Astrocyte of the spinal cord (primary cell): ENCODE results near the gene RHOT2.
"Not testable (repeated sequence)": the region's sequence is repeated elsewhere in the genome, so short reads cannot be mapped to it uniquely, and the experiment has no call there.

ENCODE experiments used
- DNase-seq: peaks from one replicate; pipeline ENCODE4 v3.0.0; 2011; ENCODE audit warnings: low read depth, low spot score
- H3K4me3 ChIP-seq: 2 replicates; pipeline ENCODE4 v1.5.1; 2011; ENCODE audit warnings: low read depth, mild to moderate bottlenecking, low read length, moderate library complexity
- in situ Hi-C: cut with HindIII; loops from 2 replicates; pipeline ENCODE4 v1.10.0; 2017; ENCODE audit warnings: low sequenced_read_pairs
- TF ChIP-seq, protein P1 (sequence below): IDR thresholded peaks from 2 replicates; pipeline ENCODE4 v1.5.1; 2012; ENCODE audit warnings: low read depth, mild to moderate bottlenecking, low read length, inconsistent platforms

The RHOT2 gene

DNA sequence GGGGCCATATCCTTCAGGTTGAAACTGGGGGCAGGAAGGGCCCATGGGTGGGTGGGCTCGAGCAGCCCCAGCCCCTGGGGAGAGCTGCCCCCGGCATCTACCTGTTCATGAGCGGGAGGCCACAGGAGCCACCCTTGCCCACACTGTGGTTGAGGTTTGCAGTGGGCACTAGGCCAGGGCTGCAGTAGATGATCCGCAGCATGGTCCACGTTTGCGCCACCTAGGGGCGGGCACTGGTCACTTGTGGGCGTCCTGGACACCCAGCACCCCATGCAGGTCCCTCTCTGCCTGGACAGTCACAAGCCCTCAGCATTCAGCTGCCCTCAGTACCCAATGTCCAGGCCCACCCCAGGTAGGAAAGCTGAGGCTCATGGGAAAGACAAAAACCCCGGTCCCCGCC lies 18.0 kb downstream of the RHOT2 start:
- H3K4me3 ChIP-seq: no peak overlapping the region
- in situ Hi-C loops: no loop called here
- DNase-seq: peak; percentile 36
- TF ChIP-seq, protein P1, sequence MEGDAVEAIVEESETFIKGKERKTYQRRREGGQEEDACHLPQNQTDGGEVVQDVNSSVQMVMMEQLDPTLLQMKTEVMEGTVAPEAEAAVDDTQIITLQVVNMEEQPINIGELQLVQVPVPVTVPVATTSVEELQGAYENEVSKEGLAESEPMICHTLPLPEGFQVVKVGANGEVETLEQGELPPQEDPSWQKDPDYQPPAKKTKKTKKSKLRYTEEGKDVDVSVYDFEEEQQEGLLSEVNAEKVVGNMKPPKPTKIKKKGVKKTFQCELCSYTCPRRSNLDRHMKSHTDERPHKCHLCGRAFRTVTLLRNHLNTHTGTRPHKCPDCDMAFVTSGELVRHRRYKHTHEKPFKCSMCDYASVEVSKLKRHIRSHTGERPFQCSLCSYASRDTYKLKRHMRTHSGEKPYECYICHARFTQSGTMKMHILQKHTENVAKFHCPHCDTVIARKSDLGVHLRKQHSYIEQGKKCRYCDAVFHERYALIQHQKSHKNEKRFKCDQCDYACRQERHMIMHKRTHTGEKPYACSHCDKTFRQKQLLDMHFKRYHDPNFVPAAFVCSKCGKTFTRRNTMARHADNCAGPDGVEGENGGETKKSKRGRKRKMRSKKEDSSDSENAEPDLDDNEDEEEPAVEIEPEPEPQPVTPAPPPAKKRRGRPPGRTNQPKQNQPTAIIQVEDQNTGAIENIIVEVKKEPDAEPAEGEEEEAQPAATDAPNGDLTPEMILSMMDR: peak; percentile 57

DNA sequence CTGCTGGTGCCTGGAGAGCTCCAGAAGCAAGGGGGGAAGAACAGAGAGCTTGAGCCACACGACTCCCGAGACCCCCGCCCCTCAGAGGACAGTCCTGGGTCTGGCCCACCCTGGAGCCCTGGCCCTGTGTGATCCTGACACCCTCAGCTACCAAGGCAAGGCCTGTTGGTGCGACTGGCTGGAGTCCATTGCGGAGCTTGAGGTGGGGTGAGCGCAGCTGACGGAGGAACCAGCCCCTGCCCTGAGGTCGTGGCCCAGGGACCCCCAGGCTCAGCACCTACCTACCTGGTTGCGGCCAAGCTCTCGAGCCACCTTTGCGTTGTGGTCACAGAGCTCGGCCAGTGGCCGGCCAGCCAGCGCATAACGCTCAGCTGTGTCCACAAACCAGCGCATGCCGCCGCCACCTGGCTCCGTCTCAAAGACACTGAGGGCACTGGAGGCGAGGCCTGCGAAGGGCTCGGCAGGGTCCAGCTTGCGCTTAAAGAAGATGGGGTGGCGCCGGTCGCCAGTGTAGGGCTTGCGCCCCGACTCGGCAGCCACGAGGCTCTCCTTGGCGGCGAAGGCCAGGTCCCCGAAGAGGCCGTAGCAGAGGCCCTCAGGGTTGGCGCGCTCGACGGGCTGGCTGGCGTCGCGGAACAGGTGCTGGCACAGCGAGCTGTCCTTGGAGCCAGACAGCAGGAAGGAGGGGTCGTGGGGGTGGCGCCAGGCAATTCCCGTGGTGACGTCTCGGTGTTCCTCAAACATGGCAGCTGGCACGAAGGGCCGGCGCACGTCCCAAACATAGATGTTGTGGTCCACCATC lies 18.7 kb downstream of the RHOT2 start:
- no peak for DNase-seq
- in situ Hi-C loops: no loop called here
- TF ChIP-seq, protein P1: no peak
- no peak overlapping the region for H3K4me3 ChIP-seq

DNA sequence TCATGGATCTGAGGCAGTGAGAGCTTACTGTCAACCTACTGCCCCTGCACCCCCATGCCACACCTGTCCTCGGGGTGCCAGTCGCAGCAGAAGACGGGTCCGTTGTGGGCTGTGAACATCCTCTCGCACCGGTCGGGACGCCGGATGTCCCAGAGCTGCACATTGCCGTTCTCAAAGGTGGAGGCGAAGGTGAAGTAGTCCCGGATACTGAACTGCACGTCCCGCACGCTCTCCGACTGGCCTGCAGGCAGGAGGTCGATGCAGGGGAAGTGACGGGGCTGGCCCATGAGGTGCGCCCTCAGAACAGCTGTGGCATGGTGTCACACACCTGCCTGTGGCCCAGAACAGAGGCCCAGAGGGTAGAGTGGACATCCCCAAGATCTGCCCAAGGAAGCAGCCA lies 19.6 kb downstream of the RHOT2 start:
- TF ChIP-seq, protein P1: no peak

DNA sequence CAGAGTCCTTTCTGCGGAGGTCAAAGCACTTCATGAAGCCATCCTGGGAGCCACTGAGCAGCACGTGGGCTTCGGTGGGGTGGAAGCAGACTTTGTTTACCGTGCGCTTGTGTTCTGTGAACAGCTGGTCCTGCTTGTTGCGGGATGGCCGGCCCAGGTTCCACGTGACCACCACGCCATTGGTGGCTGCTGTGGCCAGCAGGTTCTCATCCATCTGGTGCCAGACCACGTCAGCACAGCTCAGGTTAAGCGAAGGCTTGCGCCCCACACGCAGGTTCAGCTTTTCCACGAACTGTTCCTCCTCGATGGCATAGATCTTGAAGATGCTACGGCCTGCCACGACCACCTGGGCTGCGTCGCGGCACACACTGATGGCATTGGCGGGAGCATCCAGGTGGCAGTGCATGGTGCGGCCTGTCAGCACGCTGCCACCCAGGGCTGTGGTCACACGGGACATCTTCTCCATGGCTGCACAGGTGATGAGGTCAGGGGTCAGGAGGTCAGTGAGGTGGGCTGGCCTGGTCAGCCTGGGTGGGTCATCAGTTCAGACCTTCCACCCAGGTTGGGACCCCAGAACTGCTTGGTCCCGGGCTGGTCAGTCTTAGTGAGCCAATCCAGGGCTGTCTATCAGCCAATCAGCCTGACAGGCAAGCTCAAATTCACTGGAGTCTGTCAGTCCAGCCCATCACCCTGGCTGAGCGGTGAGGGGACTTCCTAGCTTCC lies 21.4 kb downstream of the RHOT2 start:
- H3K4me3 ChIP-seq: peak overlapping the region; percentile 89
- TF ChIP-seq, protein P1: no peak
- in situ Hi-C loops: no loop called here
- no peak for DNase-seq

More for the DNA sequence above, 19.6 kb downstream of the RHOT2 start:
- in situ Hi-C loops: no loop called here
- no peak overlapping the region for H3K4me3 ChIP-seq
- no peak for DNase-seq

DNA sequence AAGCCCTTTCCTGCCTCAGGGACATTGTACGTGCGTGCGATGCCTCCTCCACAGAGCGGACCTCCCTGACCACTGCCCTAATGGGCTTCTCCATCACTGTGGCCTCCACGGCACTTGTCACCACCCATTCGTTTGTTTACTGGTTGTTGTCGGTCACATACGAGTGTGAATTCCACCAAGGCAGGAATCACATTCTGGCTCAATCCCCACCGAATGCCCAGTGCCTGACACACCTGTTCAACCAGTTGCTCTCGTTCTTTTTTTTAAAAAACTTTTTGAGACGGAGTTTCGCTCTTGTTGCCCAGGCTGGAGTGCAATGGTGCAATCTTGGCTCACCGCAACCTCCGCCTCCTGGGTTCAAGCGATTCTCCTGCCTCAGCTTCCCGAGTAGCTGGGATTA lies 23.3 kb downstream of the RHOT2 start:
- in situ Hi-C loops, H3K4me3 ChIP-seq, DNase-seq: not testable (repeated sequence)

DNA sequence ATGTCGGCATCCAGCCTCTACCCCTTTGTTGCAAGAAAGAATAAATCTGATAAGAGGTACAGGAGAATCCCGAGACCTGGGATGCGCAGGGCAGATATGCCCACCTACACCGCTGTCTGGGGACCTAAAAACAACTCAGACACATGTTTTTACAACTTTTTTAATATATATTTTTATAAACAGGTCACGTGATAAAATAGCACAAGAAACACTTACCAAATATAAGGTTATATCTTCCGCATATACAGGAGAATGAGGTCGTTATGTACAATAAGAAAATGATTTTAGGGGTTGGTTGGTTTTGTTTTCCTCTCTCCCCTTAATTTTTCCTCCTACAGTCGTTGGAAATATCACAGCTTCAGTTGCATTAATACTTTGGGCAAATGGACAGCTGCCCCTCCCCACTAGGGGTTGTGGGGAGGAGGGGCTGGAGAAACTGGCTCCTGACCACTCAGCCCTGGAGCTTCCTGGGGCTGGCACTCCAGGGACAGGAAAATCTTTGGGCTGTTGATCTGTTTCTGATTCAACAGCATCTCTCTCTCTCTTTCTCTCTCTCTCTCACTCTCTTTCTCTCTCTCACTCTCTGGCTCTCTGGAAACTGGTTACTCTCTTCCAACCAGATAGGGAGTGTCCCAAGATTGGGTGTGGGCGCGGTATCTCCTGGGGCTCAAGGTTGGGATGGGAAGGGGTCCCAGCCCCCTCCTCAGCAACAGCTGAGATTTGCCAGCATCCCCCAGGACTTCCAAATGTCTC lies 24.6 kb downstream of the RHOT2 start:
- TF ChIP-seq, protein P1: no peak
- no peak overlapping the region for H3K4me3 ChIP-seq
- no peak for DNase-seq
- in situ Hi-C loops: no loop called here
